ENCODE measurements around the gene NRCAM. TPM values are rescaled to one million over a fixed set of nuclear protein-coding genes. Genes with fewer than 3 reads are reported as not detected.
"Not testable (repeated sequence)": the region's sequence is repeated elsewhere in the genome, so short reads cannot be mapped to it uniquely, and the experiment has no call there.

Gene NRCAM
- total RNA-seq, 1 donor from 2014 or later: 7.9 TPM

DNA sequence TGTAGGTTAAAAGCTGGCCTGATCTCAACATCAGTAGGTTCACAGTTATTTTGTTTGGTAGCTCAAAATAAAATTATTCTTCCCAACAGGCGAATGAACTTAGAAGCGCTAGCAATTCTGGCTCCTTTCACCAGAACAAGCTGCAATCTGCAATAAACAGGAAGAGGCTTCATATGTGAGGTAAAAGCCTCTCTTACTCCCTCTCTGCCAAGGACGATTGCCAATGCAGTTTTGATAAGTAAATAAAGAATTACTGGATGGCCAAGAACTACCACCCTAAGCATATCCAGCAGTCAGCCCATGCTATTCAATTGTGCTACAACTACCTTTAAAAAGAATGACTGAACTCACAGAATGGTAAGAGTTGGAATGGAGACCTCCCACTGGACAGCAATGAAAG is 176.1 kb downstream of the NRCAM start:
- TF ChIP-seq POLR2A (IDR thresholded peaks at IDR 0.05) (no peak), POLR2AphosphoS5 (IDR thresholded peaks at IDR 0.05; ENCODE audit: insufficient read depth in 1 of 2, low read depth in 1 of 2) (no peak)
- TF ChIP-seq, protein P1, sequence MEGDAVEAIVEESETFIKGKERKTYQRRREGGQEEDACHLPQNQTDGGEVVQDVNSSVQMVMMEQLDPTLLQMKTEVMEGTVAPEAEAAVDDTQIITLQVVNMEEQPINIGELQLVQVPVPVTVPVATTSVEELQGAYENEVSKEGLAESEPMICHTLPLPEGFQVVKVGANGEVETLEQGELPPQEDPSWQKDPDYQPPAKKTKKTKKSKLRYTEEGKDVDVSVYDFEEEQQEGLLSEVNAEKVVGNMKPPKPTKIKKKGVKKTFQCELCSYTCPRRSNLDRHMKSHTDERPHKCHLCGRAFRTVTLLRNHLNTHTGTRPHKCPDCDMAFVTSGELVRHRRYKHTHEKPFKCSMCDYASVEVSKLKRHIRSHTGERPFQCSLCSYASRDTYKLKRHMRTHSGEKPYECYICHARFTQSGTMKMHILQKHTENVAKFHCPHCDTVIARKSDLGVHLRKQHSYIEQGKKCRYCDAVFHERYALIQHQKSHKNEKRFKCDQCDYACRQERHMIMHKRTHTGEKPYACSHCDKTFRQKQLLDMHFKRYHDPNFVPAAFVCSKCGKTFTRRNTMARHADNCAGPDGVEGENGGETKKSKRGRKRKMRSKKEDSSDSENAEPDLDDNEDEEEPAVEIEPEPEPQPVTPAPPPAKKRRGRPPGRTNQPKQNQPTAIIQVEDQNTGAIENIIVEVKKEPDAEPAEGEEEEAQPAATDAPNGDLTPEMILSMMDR (IDR thresholded peaks at IDR 0.05): no peak

DNA sequence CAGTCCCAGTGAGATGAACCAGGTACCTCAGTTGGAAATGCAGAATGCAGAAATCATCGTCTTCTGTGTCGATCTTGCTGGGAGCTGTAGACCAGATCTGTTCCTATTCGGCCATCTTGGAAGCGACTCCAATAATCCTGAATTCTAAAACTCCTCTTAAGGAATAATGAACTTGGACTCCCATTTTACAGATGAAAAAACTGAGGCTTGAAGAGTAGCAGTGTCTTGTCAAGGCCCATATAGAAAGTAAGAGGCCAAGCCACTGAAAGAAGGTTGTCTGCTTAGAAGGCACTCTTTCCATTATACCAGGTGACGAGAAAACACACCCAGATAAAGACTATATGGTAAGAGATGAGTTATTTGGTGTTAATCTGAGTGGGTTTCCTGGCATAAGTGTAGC is 177.5 kb downstream of the NRCAM start:
- H3K27ac ChIP-seq: no peak overlapping the region
- no peaks in the 10 kb centered on the region for H3K36me3 ChIP-seq
- no peak for TF ChIP-seq POLR2AphosphoS5 (IDR thresholded peaks at IDR 0.05; ENCODE audit: insufficient read depth in 1 of 2, low read depth in 1 of 2)
- TF ChIP-seq, protein P1 (IDR thresholded peaks at IDR 0.05): no peak
- TF ChIP-seq POLR2A (IDR thresholded peaks at IDR 0.05): no peak
- no peaks in the 10 kb centered on the region for H3K9me3 ChIP-seq
- intact Hi-C loops (cut with DNase I): no loop called here
- H3K27me3 ChIP-seq: no peaks in the 10 kb centered on the region
- H3K4me1 ChIP-seq: no peaks in the 10 kb centered on the region
- no peak overlapping the region for H3K4me3 ChIP-seq
- DNase-seq (ENCODE audit: extremely low spot score in 2 of 2): no peak

More for the DNA sequence above, 176.1 kb downstream of the NRCAM start:
- no peaks in the 10 kb centered on the region for H3K36me3 ChIP-seq
- H3K4me1 ChIP-seq: no peaks in the 10 kb centered on the region
- H3K27me3 ChIP-seq: no peaks in the 10 kb centered on the region
- H3K9me3 ChIP-seq: no peaks in the 10 kb centered on the region
- H3K27ac ChIP-seq: no peak overlapping the region
- no peak overlapping the region for H3K4me3 ChIP-seq
- intact Hi-C loops (cut with DNase I): no loop called here
- no peak for DNase-seq (ENCODE audit: extremely low spot score in 2 of 2)

DNA sequence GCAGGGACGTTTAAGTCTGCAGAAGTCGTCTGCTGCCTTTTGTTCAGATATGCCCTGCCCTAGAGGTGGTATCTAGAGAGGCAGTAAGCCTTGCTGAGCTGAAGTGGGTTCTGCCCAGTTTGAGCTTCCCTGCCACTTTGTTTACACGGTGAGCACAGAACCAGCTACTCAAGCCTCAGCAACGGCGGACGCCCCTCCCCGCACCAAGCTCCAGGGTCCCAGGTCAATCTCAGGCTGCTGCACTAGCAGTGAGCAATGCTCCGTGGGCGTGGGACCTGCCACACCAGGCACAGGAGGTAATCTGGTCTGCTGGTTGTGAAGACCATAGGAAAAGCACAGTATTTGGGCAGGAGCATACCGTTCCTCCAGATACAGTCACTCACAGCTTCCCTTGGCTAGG is 178.0 kb downstream of the NRCAM start:
- DNase-seq (ENCODE audit: extremely low spot score in 2 of 2): no peak
- H3K36me3 ChIP-seq: no peaks in the 10 kb centered on the region
- no peak for TF ChIP-seq POLR2AphosphoS5 (IDR thresholded peaks at IDR 0.05; ENCODE audit: insufficient read depth in 1 of 2, low read depth in 1 of 2)
- no peak for TF ChIP-seq POLR2A (IDR thresholded peaks at IDR 0.05)
- TF ChIP-seq, protein P1 (IDR thresholded peaks at IDR 0.05): no peak
- H3K27ac ChIP-seq: no peak overlapping the region
- no peaks in the 10 kb centered on the region for H3K27me3 ChIP-seq
- intact Hi-C loops (cut with DNase I): no loop called here
- H3K4me3 ChIP-seq: no peak overlapping the region
- H3K9me3 ChIP-seq: no peaks in the 10 kb centered on the region
- no peaks in the 10 kb centered on the region for H3K4me1 ChIP-seq

DNA sequence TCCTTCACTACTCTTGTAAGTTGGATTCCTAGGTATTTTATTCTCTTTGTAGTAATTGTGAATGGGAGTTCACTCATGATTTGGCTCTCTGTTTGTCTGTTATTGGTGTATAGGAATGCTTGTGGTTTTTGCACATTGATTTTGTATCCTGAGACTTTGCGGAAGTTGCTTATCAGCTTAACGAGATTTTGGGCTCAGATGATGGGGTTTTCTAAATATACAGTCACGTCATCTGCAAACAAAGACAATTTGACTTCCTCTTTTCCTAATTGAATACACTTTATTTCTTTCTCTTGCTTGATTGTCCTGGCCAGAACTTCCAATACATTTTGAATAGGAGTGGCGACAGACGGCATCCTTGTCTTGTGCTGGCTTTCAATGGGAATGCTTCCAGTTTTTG is 181.8 kb downstream of the NRCAM start:
- H3K9me3 ChIP-seq; H3K4me3 ChIP-seq; H3K27me3 ChIP-seq; H3K27ac ChIP-seq; DNase-seq (ENCODE audit: extremely low spot score in 2 of 2); H3K36me3 ChIP-seq; H3K4me1 ChIP-seq; intact Hi-C loops (cut with DNase I): not testable (repeated sequence)

DNA sequence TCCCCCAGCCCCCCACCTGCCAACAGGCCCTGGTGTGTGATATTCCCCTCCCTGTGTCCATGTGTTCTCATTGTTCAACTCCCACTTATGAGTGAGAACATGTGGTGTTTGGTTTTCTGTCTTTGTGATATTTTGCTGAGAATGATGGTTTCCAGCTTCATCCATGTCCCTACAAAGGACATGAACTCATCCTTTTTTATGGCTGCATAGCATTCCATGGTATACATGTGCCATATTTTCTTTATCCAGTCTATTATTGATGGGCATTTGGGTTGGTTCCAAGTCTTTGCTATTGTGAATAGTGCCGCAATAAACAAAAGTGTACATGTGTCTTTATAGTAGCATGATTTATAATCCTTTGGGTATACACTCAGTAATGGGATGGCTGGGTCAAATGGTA is 183.3 kb downstream of the NRCAM start:
- intact Hi-C loops (cut with DNase I); H3K27ac ChIP-seq; DNase-seq (ENCODE audit: extremely low spot score in 2 of 2); H3K36me3 ChIP-seq; H3K27me3 ChIP-seq; H3K4me3 ChIP-seq; H3K4me1 ChIP-seq; H3K9me3 ChIP-seq: not testable (repeated sequence)

DNA sequence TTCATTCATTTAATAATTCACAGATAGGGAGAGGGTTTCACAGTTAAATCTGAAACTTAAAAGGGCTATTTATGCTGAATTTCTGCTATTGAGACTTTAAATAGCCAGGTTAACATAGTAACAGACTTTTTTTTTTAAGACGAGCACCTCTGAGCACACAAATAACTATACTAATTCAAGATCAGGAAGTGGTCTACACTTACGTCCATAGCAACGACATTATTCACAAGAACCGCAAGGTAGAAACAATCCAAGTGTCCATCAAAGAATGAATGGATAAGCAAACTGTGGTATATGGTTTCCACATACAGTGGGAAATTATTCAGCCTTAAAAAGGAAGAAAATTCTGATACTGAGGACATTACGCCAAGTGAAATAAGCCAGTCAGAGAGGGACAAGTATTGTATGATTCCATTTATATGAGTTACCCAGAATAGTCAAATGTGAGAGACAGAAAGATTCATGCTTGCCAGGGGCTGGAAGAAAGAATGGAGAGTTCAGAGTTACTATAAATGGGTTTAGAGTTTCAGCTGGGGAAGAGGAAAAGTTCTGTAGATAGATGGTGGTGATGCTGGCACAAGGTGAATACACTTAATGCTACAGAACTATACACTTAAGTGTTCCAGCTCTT is 185.7 kb downstream of the NRCAM start:
- Histone ChIP-seq H3K27ac (no peak overlapping the region), H3K4me3 (no peak overlapping the region), H3K27me3 (no peaks in the 10 kb centered on the region), H3K4me1 (no peaks in the 10 kb centered on the region), H3K36me3 (no peaks in the 10 kb centered on the region), H3K9me3 (no peaks in the 10 kb centered on the region)
- intact Hi-C loops (cut with DNase I): no loop called here
- no peak for TF ChIP-seq POLR2A (IDR thresholded peaks at IDR 0.05)
- DNase-seq (ENCODE audit: extremely low spot score in 2 of 2): no peak

Measured in vagina (tissue), 2 donors.